Measurements from ENCODE around the gene CD3E.

The CD3E gene

DNA sequence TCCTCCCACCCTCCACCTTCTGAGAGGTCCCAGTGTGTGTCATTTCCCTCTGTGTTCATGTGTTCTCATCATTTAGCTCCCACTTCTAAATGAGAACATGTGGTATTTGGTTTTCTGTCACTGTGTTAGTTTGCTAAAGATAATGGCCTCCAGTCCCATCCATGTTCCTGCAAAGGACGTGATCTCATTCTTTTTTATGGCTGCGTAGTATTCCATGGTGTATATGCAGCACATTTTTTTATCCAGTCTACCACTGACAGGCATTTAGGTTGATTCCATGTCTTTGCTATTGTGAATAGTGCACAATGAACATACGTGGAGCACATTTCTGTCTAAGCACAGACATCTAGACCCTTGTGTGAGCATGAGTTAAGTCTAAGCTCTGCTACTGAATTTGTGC, 5.7 kb downstream of the CD3E start:
- TF ChIP-seq, protein P1, sequence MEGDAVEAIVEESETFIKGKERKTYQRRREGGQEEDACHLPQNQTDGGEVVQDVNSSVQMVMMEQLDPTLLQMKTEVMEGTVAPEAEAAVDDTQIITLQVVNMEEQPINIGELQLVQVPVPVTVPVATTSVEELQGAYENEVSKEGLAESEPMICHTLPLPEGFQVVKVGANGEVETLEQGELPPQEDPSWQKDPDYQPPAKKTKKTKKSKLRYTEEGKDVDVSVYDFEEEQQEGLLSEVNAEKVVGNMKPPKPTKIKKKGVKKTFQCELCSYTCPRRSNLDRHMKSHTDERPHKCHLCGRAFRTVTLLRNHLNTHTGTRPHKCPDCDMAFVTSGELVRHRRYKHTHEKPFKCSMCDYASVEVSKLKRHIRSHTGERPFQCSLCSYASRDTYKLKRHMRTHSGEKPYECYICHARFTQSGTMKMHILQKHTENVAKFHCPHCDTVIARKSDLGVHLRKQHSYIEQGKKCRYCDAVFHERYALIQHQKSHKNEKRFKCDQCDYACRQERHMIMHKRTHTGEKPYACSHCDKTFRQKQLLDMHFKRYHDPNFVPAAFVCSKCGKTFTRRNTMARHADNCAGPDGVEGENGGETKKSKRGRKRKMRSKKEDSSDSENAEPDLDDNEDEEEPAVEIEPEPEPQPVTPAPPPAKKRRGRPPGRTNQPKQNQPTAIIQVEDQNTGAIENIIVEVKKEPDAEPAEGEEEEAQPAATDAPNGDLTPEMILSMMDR (IDR thresholded peaks at IDR 0.05; ENCODE audit: extremely low read depth, insufficient read depth, missing control alignments), result no peak
- in situ Hi-C loops (cut with MboI; ENCODE audit: low pct_unique_long_range_greater_than_20kb, low sequenced_read_pairs, unreplicated experiment), result no loop called here
- no peak for DNase-seq (ENCODE audit: low spot score)

DNA sequence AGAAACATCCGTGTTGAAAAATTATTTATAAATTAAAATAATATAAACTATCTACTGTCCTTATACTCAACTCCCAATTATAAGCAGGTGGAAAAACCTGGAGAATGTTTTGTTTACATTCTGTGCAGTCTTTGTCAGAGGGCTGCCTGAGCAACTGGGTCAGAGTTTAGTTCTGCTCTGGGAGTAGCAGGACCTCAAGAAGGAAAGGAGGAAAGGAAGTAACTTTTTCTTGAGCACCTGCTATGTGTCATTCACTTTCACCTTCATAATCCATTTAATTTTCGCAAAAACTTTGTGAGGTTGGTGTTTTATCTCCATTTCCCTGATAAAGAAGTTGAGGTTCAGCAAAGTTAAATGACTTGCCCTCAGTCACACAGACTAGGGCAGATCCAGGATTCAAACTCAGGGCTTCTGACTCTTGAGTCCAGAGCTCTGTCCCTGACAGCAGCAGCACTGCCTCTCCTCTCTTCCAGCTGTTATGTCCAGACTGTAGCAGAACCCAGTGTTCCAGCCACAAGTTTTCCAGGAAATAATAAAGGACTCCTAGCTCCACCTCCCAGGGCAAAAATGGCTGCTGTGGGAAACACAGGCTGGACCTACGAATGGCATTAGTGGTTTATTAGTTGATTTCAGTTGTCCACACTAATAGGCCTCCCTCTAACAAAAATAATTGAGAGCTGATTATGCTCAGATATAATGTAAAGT, 6.4 kb downstream of the CD3E start:
- TF ChIP-seq, protein P1 (IDR thresholded peaks at IDR 0.05; ENCODE audit: extremely low read depth, insufficient read depth, missing control alignments), result no peak
- in situ Hi-C loops (cut with MboI; ENCODE audit: low pct_unique_long_range_greater_than_20kb, low sequenced_read_pairs, unreplicated experiment), result no loop called here
- no peak for DNase-seq (ENCODE audit: low spot score)

DNA sequence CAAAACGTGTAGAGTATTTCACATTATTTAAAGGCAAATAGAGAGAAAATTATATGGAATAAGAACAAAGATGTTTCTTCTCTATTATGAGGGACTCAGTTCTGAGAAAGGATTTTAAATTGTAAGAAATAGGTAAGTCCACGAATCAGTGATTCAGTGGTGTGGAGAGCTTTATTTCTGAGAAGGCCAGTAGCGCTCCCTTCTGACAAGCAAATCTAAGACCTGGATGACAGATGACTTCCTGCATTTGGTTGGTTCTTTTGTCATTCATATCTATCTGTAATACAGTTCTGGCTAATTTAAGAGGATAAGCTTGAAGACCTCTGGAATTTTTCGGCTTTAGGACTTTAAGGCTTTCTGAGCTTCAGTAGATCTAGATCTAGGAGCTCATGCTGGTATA, 7.0 kb downstream of the CD3E start:
- no peak for DNase-seq (ENCODE audit: low spot score)
- TF ChIP-seq, protein P1 (IDR thresholded peaks at IDR 0.05; ENCODE audit: extremely low read depth, insufficient read depth, missing control alignments), result no peak
- in situ Hi-C loops (cut with MboI; ENCODE audit: low pct_unique_long_range_greater_than_20kb, low sequenced_read_pairs, unreplicated experiment), result no loop called here

DNA sequence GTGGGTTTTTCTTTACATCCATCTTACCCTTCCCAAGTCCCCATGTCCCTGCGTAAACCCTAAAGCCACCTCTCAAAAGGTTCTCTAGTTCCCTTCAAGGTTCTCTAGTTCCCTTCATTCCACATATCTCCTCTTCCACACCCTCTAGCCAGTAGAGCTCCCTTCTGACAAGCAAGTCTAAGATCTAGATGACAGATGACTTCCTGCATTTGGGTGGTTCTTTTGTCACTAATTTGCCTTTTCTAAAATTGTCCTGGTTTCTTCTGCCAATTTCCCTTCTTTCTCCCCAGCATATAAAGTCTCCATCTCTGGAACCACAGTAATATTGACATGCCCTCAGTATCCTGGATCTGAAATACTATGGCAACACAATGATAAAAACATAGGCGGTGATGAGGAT, 7.8 kb downstream of the CD3E start:
- TF ChIP-seq, protein P1 (IDR thresholded peaks at IDR 0.05; ENCODE audit: extremely low read depth, insufficient read depth, missing control alignments), result no peak
- no peak for DNase-seq (ENCODE audit: low spot score)
- in situ Hi-C loops (cut with MboI; ENCODE audit: low pct_unique_long_range_greater_than_20kb, low sequenced_read_pairs, unreplicated experiment), result no loop called here

DNA sequence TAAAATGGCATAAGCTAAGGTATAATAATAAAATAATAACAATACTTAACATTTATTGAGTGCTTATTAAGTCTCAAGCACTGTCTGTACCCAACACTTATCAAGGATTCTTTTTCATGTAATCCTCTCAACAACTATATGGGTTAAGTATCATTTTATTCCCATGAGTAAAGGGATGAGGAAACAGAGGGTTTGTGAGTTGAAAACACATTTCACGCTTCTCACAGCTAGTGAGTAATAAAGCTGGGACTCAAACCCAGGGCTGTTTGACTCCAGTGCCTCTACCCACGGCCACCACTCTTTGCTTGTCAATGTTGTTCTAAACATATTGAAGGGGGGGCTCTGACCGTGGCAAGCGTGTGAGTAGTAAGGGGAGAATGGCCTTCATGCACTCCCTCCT, 8.7 kb downstream of the CD3E start:
- TF ChIP-seq, protein P1 (IDR thresholded peaks at IDR 0.05; ENCODE audit: extremely low read depth, insufficient read depth, missing control alignments), result no peak
- in situ Hi-C loops (cut with MboI; ENCODE audit: low pct_unique_long_range_greater_than_20kb, low sequenced_read_pairs, unreplicated experiment), result no loop called here
- DNase-seq (ENCODE audit: low spot score), result no peak

DNA sequence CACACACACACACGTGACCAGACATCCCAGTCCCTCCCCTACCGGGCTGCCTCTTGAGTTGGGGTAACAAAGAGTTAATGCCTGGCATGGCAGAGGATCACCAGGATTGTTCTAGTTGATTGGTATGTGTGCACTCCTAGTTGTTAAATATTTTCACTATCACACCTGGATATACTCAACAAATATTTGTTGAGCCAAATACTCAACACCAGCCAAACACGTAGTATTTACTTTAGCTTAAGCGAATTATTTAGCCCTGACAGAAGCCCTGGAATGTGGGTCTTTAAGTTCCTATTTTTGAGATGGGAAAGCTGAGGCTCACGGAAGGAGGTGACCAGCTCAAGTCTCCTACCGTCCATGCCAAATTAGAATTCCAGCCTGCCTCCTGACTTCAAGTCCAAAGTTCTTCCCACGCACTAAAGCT, 10.5 kb downstream of the CD3E start:
- DNase-seq (ENCODE audit: low spot score), result no peak
- in situ Hi-C loops (cut with MboI; ENCODE audit: low pct_unique_long_range_greater_than_20kb, low sequenced_read_pairs, unreplicated experiment), result no loop called here
- TF ChIP-seq, protein P1 (IDR thresholded peaks at IDR 0.05; ENCODE audit: extremely low read depth, insufficient read depth, missing control alignments), result no peak
